ENCODE data around the gene CROCC2.

CROCC2 gene

DNA sequence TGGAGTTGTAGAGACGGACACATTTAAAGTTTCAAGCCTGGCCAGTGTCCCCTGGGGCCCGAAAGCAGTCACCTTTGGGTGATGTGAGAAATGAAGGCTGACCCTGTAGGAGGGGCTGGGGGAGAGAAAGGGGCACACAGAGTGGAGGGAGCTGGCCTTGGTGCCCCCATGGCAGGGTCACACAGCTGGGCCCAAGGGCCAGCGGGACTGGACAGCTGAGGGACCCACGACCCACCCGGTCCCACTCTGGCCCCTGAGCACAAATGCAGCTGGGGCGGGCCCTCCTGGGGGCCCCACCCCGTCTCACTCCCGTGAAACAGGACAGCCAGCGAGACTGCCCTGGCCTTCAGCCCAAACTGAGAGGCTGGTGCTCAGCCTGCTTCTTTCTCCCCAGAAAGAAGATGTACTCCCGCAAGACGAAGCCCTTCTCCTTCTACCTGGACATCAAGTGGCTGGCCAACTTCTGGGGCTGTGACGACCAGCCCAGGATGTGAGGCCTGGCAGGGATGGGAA, 31.4 kb upstream of the CROCC2 start:
- no peak for DNase-seq (ENCODE audit: low read depth, low spot score)
- no peak overlapping the region for H3K4me3 ChIP-seq (ENCODE audit: low read length)

DNA sequence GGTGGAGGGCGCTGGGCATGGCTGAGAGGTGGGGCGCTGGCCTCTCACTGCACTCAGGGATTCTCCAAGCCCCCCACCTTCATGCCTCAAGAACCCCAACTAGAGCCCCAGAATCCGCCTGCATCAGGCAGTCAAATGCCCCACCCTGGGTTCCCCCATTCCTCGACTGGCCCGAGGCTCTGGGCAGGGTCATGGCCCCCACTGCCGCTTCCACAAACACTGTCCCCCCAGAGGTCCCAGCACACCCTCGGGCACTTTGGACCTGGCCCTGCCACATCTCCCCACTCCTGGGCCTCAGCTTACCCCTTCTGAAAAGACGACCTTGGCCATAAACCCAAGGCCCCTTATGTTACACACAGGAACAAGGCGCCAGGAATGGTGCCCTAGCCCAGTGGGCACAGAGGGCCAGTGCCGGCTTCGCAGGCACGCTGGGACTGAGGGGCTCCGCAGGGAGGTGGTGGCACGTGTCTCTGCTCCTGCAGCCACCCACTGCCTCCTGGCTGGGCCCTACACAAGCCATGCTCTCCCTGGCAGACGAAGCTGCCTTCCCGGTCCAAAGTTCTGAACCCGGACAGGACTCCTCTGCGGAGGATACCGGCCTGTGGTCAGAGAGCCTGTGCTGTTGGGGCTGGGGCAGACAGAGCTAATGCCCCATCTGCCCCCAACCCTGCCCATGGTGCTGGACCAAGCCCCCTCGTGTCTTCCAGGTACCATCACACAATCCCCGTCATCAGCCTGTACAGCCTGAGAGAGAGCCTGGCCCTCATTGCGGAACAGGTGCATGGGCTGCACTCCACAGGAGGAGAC, 30.7 kb upstream of the CROCC2 start:
- no peak overlapping the region for H3K4me3 ChIP-seq (ENCODE audit: low read length)
- DNase-seq (ENCODE audit: low read depth, low spot score), result no peak

DNA sequence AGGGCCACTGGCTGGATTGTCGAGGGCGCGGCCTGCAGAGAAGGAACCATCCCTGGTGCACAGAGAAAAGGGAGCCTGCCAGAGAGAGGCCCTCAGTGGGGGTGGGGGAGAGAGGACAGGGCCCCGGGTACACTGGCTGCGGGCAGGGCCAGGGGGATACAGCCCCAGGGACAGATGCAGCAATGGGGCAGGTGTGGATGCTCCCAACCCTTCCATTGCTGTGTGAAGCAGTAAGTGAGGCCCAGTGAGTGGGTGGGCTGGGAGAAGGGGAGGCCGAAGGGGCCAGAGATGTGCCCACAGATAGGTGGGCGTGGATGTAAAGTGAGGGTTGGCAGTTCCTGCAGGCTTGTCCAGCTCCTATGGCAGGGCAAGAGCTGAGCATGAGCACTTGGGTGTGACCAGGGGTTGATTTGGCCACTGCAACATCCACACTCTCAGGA, 30.1 kb upstream of the CROCC2 start:
- no peak overlapping the region for H3K4me3 ChIP-seq (ENCODE audit: low read length)
- DNase-seq (ENCODE audit: low read depth, low spot score), result no peak

DNA sequence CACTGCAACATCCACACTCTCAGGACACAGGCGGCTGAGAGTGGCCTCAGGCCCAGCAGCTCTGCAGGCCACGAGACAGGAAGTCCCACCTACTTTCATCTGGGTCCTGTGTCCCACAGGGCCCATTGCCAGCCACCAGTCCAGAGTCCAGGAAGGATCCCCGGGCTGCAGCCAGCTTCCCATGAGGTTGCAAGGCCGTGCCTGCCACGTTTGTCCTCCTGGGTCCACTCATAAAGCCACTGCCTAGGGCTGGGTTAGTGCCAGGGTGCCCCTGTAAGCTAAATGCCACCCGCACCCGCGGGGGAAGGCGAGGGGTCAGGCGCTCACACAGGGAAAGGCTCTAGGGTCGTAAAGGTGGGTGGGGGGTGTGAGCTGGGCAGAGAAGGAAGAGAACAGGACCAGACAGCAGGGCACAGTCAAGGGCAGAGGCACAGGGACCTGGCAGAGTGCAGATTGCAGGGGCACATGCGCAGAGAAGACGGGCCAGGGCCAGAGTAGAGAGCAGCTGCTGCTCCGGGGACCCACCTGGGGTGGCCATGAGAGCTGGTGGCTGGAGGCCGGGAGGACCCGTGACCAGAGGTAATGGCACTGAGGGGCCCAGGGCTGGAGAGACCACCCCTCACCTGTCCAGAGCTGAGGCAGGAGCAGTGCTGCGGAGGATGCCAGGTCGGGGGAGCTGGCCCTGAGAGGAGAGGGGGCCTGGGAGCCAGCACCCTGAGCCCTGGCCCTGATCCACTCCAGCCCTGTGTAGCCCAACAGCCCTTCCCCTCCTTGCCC, 29.5 kb upstream of the CROCC2 start:
- H3K4me3 ChIP-seq (ENCODE audit: low read length), result no peak overlapping the region
- no peak for DNase-seq (ENCODE audit: low read depth, low spot score)

DNA sequence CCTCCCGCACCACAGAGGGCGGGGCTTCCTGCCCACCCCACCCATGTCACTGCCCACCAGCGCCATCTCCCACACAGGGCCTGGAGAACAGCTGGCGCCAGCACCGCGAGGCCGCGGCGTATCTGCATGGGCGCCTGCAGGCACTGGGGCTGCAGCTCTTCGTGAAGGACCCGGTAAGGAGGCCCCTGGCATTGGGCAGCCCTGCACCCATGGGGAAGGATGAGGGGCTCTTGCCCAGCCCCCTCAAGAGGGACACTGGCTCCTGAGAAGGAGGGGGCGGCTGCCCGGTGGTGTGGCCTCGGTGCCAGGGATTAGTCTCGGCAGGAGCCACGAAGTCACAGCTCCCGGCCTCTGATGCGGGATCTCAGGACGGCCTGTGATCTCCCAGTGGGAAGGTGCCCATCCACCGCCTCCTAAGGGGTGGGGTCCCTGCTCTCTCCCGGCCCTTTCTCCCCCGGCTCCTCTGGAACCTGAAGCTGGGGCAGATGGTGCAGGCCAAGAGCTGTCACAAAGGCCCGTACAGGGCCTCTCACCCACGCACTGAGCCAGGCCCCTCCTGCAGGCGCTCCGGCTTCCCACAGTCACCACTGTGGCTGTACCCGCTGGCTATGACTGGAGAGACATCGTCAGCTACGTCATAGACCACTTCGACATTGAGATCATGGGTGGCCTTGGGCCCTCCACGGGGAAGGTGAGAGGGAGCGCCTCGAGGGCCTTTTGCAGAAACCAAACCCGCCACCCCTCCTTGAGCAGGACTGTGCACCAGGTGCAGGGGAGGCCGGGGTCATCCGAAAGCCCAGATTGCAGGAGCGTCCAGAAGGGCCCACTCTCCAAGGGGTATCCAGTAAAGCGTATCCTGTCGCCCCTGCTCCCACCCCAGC, 28.4 kb upstream of the CROCC2 start:
- H3K4me3 ChIP-seq (ENCODE audit: low read length), result no peak overlapping the region
- DNase-seq (ENCODE audit: low read depth, low spot score), result no peak

DNA sequence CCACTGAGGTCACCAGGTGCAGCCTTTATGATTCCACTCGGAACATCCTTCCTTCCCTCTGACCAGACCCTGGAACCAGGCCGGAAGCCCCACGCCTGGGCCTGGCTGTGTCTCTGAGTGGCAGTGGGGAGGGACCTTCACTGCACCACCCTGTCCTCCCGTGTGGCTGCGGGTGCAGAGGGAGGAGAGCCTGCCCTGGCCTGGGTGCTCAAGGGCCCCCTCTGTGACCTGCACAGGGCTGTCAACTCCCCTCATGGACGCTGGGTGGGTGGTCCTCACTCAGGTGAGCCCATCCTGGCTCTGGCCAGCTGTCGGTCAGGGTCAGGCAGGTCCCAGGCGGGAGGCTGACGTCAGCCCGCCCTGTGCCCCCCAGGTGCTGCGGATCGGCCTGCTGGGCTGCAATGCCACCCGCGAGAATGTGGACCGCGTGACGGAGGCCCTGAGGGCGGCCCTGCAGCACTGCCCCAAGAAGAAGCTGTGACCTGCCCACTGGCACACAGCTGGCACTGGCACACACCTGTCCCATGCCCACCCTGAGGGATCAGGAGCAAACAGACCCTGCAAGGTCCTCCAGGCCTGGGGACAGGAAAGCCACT, 27.7 kb upstream of the CROCC2 start:
- DNase-seq (ENCODE audit: low read depth, low spot score), result no peak

DNA sequence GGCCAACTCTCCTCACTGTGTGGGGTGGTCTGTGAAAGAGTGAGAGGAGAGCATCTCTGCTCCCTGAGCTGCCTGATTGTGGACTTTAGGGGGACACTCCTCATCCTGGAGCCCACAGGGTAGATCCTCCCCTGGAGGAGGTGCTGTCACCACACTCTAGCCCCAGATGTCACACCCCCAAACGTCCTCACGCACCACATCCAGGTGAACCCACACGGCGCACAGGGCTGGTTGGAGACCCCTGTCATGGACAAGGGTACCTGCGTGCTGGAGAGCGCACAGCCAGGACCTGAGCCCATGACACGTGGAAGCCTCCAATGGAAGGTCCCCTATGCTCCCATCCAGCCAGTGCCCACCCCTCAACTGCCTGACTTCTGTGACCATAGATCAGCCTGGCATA, 27.0 kb upstream of the CROCC2 start:
- DNase-seq (ENCODE audit: low read depth, low spot score), result no peak
- H3K4me3 ChIP-seq (ENCODE audit: low read length), result no peak overlapping the region

More for the DNA sequence above, 27.7 kb upstream of the CROCC2 start:
- H3K4me3 ChIP-seq (ENCODE audit: low read length), result no peak overlapping the region

DNA sequence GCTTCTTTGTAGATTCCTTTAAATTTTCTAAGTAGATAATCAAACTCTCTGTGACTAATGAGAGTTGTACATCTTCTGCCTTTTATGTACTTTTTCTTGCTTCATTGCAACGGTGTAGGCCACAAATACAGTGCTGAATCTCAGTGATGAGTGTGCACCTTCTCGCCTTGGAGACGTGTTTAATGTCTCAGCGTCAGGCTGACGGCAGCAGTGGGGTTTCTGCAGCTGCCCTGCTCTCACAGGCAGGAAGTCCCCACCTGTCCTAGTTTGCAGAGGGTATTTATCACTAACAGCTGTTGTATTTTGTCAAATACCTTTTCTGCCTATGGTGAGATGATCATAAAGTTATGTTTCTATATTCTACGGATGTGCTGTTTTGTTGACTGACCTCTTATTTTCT, 24.2 kb upstream of the CROCC2 start:
- DNase-seq (ENCODE audit: low read depth, low spot score), result no peak
- no peak overlapping the region for H3K4me3 ChIP-seq (ENCODE audit: low read length)

DNA sequence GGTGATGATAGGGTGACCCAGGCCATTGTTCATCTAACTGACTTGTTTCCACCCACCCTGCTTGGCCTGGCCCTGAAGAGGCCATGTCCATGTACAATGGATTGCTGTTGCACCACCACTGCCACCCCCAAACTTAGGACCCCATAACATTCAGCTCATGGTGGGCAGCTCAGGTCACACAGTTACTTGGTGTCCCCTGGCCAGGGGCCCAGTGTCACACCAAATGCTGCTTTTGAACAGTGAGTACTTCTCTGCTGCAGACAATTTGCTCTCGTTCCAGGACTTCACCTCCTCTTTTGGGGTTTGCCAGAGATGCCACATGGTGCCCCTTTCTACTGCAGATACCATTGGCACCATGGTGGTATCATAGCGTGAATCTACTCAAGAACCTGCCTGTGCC, 21.9 kb upstream of the CROCC2 start:
- no peak for DNase-seq (ENCODE audit: low read depth, low spot score)
- no peak overlapping the region for H3K4me3 ChIP-seq (ENCODE audit: low read length)

DNA sequence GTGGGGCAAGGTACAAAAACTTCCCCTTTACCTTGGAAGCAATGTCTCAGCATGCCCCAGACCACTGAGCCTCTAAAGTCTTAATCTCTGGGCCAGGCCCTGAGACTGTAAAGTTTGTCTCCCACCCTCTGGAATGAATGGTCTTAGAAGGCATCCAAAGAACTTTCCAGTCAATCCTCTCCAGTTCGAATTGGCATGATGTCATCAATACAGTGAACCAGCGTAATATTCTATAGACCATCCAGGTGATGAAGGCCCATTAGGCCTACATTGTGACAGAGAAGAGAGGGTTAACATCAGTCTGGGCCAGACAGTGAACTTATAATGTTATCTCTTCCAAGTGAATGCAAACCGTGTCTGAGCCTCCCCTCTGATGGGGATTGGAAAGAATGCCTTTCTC, 21.4 kb upstream of the CROCC2 start:
- H3K4me3 ChIP-seq (ENCODE audit: low read length), result no peak overlapping the region

DNA sequence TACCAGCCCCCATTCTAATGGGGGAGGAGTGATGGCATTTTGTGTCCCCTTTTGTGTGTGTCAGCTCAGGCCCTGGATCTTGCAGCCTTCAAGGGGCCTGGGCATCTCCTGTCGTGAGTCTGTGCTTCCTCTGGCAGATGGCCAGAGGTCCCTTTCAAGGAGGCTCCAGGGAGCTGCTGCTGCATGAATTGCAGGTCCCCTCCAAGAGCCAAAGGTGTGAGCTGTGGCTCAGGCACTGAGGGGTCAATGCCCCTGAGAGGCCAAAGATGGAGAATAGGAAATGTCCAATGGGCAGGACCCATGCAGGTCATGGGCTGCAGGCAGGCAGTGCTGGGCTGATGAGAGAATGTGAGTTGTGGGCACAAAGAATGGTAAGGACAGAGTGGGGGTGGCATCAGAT, 20.6 kb upstream of the CROCC2 start:
- DNase-seq (ENCODE audit: low read depth, low spot score), result no peak
- no peak overlapping the region for H3K4me3 ChIP-seq (ENCODE audit: low read length)

More for the DNA sequence above, 21.4 kb upstream of the CROCC2 start:
- no peak for DNase-seq (ENCODE audit: low read depth, low spot score)

DNA sequence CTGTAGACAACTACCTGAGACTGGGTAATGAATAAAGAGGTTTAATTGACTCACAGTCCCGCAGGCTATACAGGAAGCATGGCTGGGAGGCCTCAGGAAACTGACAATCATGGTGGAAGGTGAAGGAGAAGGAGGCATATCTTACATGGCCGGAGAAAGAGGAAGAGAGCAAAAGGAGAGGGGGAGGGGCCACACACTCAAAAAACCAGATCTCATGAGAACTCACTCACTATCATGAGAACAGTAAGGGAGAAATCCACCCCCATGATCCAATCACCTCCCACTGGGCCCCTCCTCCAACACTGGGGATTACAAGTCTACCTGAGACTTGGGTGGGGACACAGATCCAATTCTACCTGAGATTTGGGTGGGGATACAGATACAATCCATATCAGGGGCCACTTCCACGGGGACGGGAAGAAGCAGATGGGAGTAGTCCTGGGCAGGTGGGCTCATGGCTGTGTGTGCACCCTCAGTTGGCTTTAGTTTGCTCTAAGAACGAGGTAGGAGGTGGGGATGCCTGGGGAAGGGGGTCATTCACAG, 20.0 kb upstream of the CROCC2 start:
- DNase-seq (ENCODE audit: low read depth, low spot score), result no peak

DNA sequence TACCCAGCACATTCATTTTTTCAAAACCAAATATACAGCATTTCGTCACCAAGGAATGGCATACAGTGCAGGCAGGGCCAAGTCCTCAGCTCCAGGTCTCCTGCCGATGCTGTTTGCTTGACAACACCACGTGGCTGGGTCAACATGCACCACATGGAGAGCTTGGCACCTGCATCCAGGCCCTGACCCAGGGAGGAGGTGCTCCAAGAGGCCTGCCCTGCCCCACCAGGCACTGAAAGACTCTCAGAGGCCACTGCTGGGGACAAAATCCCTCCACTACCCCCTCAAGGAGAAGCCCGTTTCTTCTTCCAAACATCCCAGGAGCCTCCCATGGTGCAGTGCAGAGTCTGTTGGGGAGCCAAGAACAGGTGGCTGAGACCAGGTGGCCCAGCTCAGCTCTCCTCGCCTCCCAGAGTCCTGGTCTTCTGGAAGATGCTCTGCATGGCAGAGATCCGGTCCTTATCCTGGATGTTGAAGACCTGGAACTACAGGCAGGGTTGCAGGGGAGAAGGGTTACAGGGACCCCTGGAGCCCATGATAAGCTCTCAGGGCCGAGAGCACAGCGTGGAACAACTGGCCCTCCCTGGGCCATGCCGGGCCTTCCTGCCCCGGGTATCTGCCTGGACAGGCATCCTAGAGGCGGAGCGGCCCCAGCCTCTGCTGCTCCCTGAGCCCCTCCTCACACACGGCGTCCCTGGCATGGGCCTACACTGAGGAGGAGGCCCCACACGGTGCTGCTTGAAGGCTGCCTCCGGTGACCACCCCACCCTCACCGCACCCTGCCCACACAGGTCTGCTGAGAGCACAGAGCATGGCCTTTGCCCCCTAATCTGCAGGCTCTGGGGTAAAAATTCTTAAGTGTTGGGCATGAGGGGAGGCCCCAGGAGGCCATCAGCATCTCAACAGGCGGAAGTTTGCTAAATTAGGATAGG, 19.2 kb upstream of the CROCC2 start:
- DNase-seq (ENCODE audit: low read depth, low spot score), result no peak

More for the DNA sequence above, 20.0 kb upstream of the CROCC2 start:
- H3K4me3 ChIP-seq (ENCODE audit: low read length), result no peak overlapping the region

DNA sequence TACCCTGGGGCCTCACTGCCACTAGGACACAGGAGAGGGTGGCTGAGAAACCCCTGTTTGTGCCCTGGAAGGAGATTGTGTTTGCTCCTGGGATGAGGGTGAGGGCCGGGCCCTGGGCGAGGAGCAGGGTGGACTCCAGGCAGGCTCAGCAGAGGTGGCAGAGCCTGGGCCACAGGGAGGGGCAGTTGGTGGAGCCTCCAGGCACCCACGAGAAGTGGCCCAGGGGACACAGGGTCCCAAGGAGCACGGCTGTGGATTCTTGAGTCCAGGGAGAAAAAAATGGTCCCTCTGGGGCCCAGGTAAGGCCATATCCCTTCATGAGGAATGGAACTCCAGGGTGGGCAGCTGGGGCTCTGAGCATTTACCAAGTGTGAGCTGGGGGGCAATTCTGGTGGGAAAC, 18.5 kb upstream of the CROCC2 start:
- H3K4me3 ChIP-seq (ENCODE audit: low read length), result no peak overlapping the region
- DNase-seq (ENCODE audit: low read depth, low spot score), result no peak

More for the DNA sequence above, 19.2 kb upstream of the CROCC2 start:
- H3K4me3 ChIP-seq (ENCODE audit: low read length), result no peak overlapping the region

DNA sequence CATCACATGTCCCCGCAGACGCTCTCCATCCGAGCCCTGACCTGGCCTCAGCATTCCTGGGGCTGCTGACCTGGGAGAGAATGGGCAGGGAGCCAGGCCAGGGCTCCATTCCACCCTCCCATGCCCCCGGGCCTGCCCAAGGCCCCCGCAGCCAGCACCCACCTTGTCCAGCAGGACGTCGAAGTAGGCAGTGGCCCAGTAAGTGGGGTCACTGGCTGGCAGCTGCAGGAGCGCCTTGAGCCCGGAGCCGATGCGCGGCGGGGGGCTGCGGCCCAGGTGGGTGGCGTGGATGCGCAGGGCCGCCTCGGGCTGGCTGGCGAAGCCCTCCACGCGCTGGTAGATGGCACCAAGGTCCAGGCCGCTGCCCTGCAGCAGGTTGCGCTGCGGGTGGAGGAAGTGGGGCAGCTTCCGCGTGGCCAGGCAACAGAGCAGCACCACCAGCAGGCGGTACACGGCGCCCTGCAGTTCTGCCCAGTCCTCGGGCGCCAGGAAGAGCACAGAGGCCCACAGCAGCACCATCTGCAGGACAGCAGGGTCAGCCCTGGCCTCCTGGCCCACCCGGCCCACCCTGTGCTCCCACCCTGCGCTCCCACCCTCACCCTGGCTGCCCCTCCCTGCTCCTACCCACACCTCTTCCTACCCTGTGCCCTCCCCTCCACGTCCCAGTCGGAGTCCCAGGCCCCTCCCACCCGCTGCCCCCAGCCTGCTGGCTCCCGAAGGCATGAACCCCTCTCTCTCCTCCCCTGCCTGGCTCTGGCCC, 17.8 kb upstream of the CROCC2 start:
- DNase-seq (ENCODE audit: low read depth, low spot score), result no peak
- H3K4me3 ChIP-seq (ENCODE audit: low read length), result no peak overlapping the region

DNA sequence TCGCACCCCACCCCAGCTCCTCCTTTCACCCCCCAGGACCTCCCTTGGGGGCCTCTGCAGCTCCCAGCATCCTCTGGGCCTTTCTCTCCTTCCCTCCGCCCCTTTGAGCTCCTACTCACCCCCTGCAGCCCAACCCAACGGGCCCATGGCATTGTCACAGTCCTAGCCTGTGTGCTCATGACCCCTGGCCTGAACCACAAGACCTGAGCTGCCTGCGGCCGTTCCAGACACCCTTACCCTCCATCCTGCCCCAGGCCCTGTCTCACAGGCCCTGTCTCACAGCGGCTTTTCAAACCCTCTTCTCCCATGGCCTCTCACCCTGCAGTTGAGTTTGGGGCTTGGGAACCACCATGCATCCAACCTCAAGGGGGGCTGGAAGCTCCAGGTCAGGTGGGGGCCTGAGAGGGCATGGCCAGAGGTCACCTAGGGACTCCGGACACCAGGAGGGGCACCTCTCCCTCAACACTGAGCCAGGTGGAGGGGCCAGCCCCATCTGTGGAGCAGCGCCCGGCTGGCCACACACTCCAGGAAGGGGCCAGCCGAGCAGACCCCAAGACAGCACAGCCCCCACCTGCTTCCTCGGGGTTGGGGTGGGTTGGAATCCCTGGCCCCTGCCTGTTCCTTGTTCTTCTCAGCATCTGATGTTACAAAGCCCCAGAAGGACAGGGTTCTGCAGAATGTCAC, 17.1 kb upstream of the CROCC2 start:
- no peak for DNase-seq (ENCODE audit: low read depth, low spot score)
- H3K4me3 ChIP-seq (ENCODE audit: low read length), result no peak overlapping the region
